K562 (cell line): ENCODE results near the gene ZNF513. TPM values are rescaled to one million over a fixed set of nuclear protein-coding genes. Genes with fewer than 3 reads are reported as not detected.

Experiments
- BCL6 ChIP-seq: fragments of 250-450 bp; sonication (Bioruptor Pico); IDR thresholded peaks from 2 replicates; pipeline ENCODE4 v1.4.0; 2020
- E2F3 ChIP-seq: fragments of 250-450 bp; sonication (Bioruptor Pico); IDR thresholded peaks from 2 replicates; pipeline ENCODE4 v1.4.0; 2020; ENCODE audit warnings: mild to moderate bottlenecking
- FIP1L1 ChIP-seq: fragments of 200-400 bp; formaldehyde crosslinking; IDR thresholded peaks from 2 replicates; pipeline ENCODE4 v1.6.1; 2018; ENCODE audit warnings: mild to moderate bottlenecking, low read depth, low read length; ENCODE audit not compliant: poor library complexity, severe bottlenecking
- MTA2 ChIP-seq: fragments of 450-650 bp; IDR thresholded peaks from 2 replicates; pipeline ENCODE4 v1.6.1; 2016; ENCODE audit warnings: low read depth
- SMAD2 ChIP-seq: fragments of 150-350 bp; IDR thresholded peaks from 2 replicates; pipeline ENCODE4 v1.6.1; 2014; ENCODE audit warnings: low read depth, mild to moderate bottlenecking, low read length
- SNIP1 ChIP-seq: fragments of 450-650 bp; IDR thresholded peaks from 2 replicates; pipeline ENCODE4 v1.7.1; 2017; ENCODE audit warnings: low read depth, mild to moderate bottlenecking
- TARDBP ChIP-seq: fragments of 450-650 bp; IDR thresholded peaks from 2 replicates; pipeline ENCODE4 v1.6.1; 2016
- XRCC4 ChIP-seq: IDR thresholded peaks from one replicate; pipeline ENCODE4 v1.6.1; 2011; ENCODE audit not compliant: insufficient read depth, insufficient read length; ENCODE audit errors: extremely low read depth
- ZKSCAN1 ChIP-seq: fragments of 150-350 bp; IDR thresholded peaks from 2 replicates; pipeline ENCODE4 v1.6.1; 2016; ENCODE audit warnings: low read depth, low read length
- ZNF184 ChIP-seq: sonication (generic); formaldehyde crosslinking; IDR thresholded peaks from 2 replicates; pipeline ENCODE4 v1.5.0; 2020; ENCODE audit warnings: missing genetic modification reagents
- polyA plus RNA-seq, 8 experiments: library from polyadenylated mRNA; depleted of rRNA in 4 of 8; stranded (reverse) in 5 of 8; unstranded in 3 of 8; fragments of >200 nt; fragmentation: Nextera tagmentation in 2 of 8; fragmentation: Illumina TruSeq in 1 of 8; extraction: Ambion mirVana in 2 of 8; extraction: Trizol in 1 of 8; gene quantifications; 2 replicates each; pipeline versions ENCODE4 v1.2.1 to v1.2.3, GENCODE V29; 2011 to 2014; ENCODE audit warnings: inconsistent platforms in 1 of 8, missing spikeins in 1 of 8
- total RNA-seq, 7 experiments: library from RNA; depleted of rRNA in 6 of 7; stranded (reverse); fragments of >200 nt in 6 of 7; fragmentation: Illumina TruSeq in 2 of 7; extraction: Trizol in 2 of 7; gene quantifications; 2 replicates each; pipeline versions ENCODE4 v1.2.1 to v1.2.3, GENCODE V29; 2011 to 2021; ENCODE audit warnings: low replicate concordance in 1 of 7
- TF ChIP-seq, protein P1 (sequence below): fragments of 250-450 bp; sonication (Bioruptor Pico); IDR thresholded peaks from 2 replicates; pipeline ENCODE4 v1.8.0; 2022; ENCODE audit warnings: inconsistent platforms
- TF ChIP-seq, protein P2 (sequence below): sonication (generic); formaldehyde crosslinking; IDR thresholded peaks from 2 replicates; pipeline ENCODE4 v1.8.0; 2023; ENCODE audit warnings: mild to moderate bottlenecking, missing genetic modification reagents
- TF ChIP-seq, protein P3 (sequence below), 2 experiments: fragments of 450-650 bp in 1 of 2; sonication (generic) in 1 of 2; formaldehyde crosslinking in 1 of 2; IDR thresholded peaks; 2 replicates each; pipeline versions ENCODE4 v1.7.1 to v1.9.0; 2016 to 2022; ENCODE audit warnings: inconsistent platforms in 1 of 2, mild to moderate bottlenecking in 1 of 2, missing genetic modification reagents in 1 of 2

The ZNF513 gene
- total and polyA plus RNA-seq, 9 of the 15 experiments (the other 6 are each of a cell fraction or from before 2014, with no cell fraction given) = 0.04 to 13.6 (median 4.4) TPM

DNA sequence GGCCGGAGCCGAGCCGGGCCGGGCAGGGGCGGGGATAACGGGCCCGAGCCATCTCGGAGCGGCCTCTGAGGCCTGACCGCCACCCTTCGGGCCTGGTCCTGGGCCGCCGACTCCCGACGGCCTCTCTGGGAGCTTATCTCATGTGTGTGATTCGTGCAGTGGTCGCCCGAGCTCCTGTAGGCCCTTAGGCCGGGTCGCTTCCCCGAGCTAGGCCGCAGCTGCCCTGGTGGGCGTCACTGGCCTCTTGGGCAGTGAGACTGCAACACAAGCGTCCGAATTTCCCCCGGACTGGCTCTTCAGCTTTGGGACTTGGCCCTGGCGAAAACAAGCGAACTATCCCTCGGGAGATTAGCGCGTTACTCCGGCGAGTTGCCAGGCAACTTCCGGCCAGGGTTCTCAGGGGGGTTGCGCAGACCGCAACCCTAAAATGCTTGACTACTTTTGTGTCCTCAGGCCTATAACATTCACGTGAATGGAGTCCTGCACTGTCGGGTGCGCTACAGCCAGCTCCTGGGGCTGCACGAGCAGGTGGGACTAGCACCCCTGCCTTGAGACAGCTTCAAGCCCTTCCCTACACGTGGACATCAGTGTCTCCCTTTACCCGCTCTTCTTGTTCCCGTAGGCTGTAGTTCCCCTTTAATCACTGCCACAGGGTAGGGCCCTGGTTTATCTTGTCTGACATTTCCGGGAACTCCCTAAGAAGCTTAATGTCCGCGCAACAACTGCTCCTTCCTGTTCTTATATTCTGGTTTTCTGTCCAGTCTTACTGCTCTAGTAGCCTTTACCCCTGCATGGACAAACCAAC is 9.5 kb downstream of the ZNF513 start (continued):
- TF ChIP-seq ZNF184 = no peak
- no peak for TF ChIP-seq MTA2
- TF ChIP-seq, protein P1, sequence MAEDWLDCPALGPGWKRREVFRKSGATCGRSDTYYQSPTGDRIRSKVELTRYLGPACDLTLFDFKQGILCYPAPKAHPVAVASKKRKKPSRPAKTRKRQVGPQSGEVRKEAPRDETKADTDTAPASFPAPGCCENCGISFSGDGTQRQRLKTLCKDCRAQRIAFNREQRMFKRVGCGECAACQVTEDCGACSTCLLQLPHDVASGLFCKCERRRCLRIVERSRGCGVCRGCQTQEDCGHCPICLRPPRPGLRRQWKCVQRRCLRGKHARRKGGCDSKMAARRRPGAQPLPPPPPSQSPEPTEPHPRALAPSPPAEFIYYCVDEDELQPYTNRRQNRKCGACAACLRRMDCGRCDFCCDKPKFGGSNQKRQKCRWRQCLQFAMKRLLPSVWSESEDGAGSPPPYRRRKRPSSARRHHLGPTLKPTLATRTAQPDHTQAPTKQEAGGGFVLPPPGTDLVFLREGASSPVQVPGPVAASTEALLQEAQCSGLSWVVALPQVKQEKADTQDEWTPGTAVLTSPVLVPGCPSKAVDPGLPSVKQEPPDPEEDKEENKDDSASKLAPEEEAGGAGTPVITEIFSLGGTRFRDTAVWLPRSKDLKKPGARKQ (CRISPR knock-in tag) = no peak
- TF ChIP-seq, protein P2, sequence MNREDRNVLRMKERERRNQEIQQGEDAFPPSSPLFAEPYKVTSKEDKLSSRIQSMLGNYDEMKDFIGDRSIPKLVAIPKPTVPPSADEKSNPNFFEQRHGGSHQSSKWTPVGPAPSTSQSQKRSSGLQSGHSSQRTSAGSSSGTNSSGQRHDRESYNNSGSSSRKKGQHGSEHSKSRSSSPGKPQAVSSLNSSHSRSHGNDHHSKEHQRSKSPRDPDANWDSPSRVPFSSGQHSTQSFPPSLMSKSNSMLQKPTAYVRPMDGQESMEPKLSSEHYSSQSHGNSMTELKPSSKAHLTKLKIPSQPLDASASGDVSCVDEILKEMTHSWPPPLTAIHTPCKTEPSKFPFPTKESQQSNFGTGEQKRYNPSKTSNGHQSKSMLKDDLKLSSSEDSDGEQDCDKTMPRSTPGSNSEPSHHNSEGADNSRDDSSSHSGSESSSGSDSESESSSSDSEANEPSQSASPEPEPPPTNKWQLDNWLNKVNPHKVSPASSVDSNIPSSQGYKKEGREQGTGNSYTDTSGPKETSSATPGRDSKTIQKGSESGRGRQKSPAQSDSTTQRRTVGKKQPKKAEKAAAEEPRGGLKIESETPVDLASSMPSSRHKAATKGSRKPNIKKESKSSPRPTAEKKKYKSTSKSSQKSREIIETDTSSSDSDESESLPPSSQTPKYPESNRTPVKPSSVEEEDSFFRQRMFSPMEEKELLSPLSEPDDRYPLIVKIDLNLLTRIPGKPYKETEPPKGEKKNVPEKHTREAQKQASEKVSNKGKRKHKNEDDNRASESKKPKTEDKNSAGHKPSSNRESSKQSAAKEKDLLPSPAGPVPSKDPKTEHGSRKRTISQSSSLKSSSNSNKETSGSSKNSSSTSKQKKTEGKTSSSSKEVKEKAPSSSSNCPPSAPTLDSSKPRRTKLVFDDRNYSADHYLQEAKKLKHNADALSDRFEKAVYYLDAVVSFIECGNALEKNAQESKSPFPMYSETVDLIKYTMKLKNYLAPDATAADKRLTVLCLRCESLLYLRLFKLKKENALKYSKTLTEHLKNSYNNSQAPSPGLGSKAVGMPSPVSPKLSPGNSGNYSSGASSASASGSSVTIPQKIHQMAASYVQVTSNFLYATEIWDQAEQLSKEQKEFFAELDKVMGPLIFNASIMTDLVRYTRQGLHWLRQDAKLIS (CRISPR knock-in tag) = no peak
- TF ChIP-seq E2F3 (CRISPR knock-in tag) = peak; percentile 70; the same call in 1 of the 2 replicates
- no peak for TF ChIP-seq SMAD2
- TF ChIP-seq XRCC4 = no peak
- TF ChIP-seq ZKSCAN1 = no peak
- TF ChIP-seq, protein P3, sequence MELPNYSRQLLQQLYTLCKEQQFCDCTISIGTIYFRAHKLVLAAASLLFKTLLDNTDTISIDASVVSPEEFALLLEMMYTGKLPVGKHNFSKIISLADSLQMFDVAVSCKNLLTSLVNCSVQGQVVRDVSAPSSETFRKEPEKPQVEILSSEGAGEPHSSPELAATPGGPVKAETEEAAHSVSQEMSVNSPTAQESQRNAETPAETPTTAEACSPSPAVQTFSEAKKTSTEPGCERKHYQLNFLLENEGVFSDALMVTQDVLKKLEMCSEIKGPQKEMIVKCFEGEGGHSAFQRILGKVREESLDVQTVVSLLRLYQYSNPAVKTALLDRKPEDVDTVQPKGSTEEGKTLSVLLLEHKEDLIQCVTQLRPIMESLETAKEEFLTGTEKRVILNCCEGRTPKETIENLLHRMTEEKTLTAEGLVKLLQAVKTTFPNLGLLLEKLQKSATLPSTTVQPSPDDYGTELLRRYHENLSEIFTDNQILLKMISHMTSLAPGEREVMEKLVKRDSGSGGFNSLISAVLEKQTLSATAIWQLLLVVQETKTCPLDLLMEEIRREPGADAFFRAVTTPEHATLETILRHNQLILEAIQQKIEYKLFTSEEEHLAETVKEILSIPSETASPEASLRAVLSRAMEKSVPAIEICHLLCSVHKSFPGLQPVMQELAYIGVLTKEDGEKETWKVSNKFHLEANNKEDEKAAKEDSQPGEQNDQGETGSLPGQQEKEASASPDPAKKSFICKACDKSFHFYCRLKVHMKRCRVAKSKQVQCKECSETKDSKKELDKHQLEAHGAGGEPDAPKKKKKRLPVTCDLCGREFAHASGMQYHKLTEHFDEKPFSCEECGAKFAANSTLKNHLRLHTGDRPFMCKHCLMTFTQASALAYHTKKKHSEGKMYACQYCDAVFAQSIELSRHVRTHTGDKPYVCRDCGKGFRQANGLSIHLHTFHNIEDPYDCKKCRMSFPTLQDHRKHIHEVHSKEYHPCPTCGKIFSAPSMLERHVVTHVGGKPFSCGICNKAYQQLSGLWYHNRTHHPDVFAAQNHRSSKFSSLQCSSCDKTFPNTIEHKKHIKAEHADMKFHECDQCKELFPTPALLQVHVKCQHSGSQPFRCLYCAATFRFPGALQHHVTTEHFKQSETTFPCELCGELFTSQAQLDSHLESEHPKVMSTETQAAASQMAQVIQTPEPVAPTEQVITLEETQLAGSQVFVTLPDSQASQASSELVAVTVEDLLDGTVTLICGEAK (IDR thresholded peaks at IDR 0.05) = peak; percentile 71
- TF ChIP-seq, protein P3 (CRISPR knock-in tag; IDR thresholded peaks at IDR 0.05) = no peak
- no peak for TF ChIP-seq BCL6 (CRISPR knock-in tag)
- no peak for TF ChIP-seq SNIP1
- no peak for TF ChIP-seq TARDBP
- TF ChIP-seq FIP1L1 = no peak
